ENCODE measurements around the gene ARHGEF10L.
"Not testable (repeated sequence)": the region's sequence is repeated elsewhere in the genome, so short reads cannot be mapped to it uniquely, and the experiment has no call there.

ARHGEF10L gene

DNA sequence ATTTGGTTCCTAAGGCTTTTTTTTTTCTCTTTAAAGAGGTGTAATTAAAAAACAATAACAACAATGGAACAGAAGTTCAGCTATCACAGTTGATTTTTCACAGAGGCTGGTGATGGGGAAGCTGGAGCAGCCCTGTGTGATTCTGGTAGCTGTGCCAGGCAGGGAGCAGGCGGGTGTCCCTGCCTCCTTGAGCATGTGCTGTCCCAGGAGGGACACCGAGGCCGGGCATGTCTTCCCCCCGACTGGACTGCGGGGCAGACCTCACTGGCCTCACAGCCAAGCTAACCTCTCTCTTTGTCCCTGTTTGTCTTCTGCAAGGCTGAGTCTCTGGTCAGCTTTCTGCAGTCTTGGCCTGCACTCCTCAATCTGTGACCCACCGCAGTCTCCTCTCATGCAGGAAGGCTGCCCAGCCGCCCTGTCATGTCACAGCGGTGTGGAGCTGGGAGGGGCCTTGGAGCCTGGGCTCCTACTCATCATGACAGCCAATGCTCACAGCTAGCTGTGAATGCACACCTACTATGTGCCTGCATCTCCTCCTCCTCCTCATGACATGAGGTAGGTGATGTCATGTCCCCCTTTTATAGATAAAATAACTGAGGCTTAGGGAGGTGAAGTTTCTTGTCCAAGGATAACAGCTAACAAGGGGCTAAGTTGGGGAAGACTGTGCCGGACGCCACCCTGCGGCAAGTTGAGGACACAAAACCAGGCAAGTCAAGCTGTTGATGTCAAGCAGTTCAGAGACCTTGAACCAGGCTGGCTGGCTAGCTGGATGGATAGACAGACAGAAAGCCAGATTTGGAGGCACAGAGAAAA, 205.4 kb downstream of the ARHGEF10L start:
- DNase-seq (ENCODE audit: low read depth): no peak

- no peak for DNase-seq (ENCODE audit: low read depth)
Observed at GRCh38 chr1:17745479-17745955, 206.0 kb downstream of the ARHGEF10L start.

- not testable (repeated sequence) for DNase-seq (ENCODE audit: low read depth)
Observed at GRCh38 chr1:17746281-17746680, 206.8 kb downstream of the ARHGEF10L start.

DNA sequence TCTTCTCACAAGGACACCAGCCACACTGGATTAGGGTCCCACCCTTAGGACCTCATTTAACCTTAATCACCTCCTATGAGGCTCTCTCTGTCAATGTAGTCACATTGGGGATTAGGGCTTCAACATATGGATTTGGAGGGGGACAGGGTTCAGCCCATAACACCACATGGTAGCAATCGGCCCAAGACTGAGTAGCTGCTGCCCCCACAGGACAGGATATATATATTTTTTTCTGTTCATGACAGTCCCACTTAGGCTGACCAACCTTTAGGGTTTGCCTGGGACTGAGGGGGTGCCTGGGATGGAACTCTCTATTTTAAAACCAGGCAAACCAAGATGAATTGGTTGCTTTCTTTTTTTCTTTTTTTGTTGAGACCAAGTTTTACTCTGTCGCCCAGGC, 207.4 kb downstream of the ARHGEF10L start:
- no peak for DNase-seq (ENCODE audit: low read depth)
